Adrenal gland (tissue), 5 donors: ENCODE measurements around the gene AMBRA1.

ENCODE experiments used
- CTCF ChIP-seq, 6 experiments: fragments of 450-650 bp in 4 of 6; fragments of 200-600 bp in 2 of 6; sonication (generic) in 1 of 6; IDR thresholded peaks; 1 replicate in 5 of 6; 2 replicates in 1 of 6; pipeline versions ENCODE4 v1.5.1 to v1.8.0; 2016 to 2021; ENCODE audit warnings: antibody characterized with exemption in 6 of 6, mild to moderate bottlenecking in 2 of 6, moderate library complexity in 1 of 6
- POLR2A ChIP-seq, 2 donors: fragments of 450-650 bp; IDR thresholded peaks; one replicate each; pipeline ENCODE4 v1.6.1; 2017; ENCODE audit warnings: antibody characterized with exemption in 2 of 2, mild to moderate bottlenecking in 2 of 2, moderate library complexity in 1 of 2
- donor health status: DM: no; HTN: no; CAD: no.

- no peak for TF ChIP-seq CTCF (IDR thresholded peaks at IDR 0.05)
- TF ChIP-seq POLR2A (IDR thresholded peaks at IDR 0.05): no peak
Measured at GRCh38 chr11:46559815-46560214, 34.0 kb downstream of the AMBRA1 start.
